ENCODE measurements around the gene ANO7.

ANO7 gene

DNA sequence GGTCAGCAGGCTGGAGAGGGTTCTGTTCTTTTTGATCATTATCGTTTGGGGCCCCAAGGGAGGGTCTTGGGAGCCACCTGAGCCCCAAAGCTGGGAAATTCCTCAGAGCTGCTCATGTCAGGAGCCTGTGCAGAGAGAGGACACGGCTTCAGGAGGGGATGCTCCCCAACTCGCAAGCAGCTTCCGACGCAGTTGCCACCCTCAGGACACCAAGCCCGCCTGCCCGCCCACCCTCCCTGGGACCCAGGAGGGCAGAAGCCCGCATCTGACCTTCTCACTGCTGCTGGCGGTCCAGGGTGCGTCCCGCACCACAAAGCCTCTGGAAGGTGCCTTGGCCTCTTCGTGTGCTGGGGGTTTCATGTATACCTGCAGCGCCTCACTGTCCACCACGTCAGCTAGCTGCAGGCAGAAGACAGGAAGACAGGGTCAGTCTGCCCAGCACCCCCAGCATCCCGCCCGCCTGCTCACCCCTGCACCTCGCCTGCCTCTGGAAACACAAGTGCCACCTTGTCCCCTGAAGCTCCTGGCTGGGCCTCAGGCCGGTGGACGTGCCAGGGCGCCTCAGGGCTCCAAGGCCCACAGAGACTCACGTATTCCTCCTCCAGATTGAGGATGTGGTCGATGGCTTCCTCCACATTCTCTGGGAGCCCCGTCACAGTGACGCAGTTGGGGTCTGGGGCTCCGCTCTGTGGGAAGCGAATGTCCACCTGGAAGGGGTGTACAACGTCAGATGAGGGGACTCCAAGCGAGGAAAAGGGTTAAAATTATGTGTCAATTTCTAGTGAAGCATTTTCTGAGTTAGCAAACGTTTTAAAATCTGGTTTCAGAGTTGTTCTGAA is 41.3 kb downstream of the ANO7 start:
- DNase-seq (ENCODE audit: low spot score) = no peak

DNA sequence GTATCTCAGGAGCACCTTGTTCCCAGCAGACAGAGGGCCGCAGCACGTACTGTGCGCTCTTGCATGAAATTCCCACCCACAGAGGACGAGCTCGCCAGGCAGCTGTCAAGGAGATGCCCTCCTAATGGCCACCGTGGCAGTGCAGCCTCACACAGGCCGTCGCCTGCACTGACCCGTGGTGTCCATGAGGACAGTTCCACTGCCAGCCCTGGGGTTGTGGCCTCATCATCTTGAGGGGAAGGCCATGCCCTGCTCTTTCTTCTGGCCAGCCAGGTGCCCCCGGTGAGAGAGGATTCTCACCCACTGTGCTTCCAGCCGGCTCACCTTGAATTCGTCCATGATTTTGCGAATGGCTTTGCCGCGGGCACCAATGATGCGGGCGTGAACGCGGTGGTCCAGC is 42.0 kb downstream of the ANO7 start:
- no peak for DNase-seq (ENCODE audit: low spot score)

DNA sequence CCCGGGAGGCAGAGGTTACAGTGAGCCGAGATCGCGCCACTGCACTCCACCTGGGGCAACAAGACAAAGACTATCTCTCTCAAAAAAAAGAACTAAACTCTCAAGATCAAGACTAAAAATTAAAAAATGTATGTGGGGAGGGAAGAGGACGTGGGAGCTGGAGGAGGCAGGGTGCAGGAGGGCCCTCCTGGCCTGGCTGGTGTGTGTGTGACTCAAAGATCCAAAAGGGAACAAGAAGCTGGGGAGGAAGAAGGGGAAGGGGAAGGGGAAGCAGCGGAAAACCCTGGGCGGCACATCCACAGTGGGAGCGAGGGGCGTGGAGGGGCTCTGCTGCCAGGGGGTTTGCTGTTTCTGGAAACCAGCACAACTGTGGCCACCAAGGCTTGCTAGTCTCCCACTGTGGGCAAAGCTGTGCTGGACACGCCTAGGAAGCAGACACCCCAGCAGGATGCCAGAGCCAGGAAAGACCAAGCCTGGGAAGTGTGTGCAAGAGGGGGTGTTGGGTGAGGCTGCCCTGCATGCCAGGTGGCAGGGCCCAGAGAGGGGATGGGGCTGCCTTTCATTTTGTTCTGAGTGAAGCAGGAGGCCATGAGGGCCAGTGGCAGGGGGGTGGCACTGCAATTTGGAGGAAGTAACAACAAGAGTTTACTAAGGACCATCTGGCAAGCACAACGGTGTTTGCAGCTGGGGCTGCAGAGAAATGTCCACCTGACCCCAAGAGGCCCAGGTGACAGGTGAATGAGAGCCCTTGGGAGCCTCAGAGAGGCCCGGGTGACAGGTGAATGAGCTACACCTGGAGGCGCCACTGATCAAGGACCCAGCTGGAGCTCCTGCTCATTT is 44.5 kb downstream of the ANO7 start:
- DNase-seq (ENCODE audit: low spot score) = no peak

DNA sequence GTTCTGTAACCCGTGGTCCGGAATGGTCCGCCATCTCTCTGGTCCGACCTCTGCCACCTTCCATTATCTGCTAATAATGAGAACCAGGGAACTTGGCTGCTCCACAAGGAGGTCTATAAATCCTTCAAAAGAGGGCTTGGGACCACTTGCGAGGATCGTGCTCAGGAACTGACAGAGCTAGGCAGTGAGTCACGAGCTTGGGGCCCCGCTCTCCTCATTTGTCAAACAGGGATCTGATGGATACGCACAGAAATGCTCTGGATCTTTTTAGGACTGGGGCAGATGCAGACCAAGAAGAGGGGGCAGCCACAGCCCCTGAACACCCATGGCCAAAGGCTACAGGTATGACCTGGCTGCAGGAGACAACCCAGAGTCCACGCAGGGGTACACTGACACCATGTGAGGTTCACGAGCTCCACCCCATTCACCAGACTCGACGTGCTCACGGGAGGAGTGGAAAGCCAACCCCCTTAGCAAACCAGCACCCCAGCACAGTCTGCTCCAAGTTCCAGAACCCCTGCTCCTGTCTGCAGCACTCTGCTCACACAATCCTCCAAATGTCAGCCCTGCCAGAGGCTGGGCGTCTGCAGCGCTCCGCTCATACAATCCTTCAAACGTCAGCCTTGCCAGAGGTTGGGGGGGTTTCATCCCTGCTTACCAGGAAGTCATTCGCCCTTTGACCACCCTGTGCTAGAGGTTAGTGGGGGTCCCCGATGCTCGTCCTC is 45.8 kb downstream of the ANO7 start:
- DNase-seq (ENCODE audit: low spot score) = no peak

DNA sequence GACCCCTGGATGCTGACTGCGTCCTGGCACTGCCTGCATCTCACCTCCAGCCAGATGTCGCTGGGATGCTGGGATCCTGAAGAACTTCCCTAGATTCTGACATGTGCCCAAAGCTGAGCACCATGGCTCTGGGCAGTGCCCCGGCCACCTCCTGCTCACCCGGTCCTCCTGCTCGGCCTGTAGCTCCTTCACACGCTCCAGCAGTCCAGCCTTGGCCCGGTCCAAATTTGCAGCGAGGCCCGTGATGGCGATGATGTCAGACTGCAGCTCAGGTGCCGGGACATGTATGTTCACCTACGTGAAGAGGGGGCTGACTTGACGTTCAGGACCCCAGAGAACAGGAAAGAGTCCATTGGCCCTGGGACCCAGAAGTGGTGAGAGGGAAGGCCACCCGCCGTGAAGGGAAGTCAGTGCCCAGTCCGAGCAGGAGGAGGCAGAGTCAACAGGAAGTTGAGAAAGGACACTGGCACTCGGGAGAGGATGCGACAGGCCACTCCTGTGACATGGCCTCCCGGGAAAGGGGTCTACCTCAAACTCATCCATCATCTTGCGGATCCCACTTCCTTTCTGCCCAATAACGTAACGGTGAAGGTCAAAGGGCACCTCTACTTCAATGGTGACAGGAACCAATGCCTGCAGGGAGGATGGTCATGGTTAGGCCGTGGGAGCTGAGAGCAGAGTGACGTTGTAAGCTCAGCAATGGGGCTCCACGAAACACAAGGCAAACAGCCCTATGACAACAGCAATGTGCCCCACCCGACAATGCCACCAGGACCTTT is 46.7 kb downstream of the ANO7 start:
- DNase-seq (ENCODE audit: low spot score) = no peak

GRCh38 chr2:241235859-241236593 is 47.5 kb downstream of the ANO7 start:
- no peak for DNase-seq (ENCODE audit: low spot score)

GRCh38 chr2:241237047-241237446 is 48.6 kb downstream of the ANO7 start:
- DNase-seq (ENCODE audit: low spot score) = no peak

- no peak for DNase-seq (ENCODE audit: low spot score)
Observed at GRCh38 chr2:241237949-241238371, 49.5 kb downstream of the ANO7 start.

DNA sequence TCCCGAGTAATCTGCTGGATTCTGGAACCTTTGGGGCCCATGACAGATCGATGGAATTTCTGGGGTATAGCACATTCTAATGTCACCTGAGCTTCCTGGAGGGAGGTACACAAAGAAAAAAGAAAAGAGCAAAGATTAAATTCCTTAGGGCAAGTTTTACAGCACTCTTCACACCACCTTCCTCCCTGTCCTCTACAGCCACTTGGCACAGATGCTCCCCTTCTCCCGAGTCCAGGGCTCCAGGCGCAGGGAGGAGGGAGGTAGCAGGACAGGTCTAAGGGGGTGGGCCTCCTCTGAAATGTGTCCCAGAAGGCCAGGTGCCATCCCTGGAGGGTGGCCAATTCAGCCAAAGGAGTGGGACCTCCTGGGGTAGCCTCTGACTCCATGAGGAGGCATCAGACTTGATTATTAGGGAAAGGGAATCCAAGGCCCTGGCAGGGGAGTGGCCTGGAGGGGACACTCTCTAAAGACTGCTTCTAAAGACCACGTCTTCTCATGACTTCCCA is 50.3 kb downstream of the ANO7 start:
- no peak for DNase-seq (ENCODE audit: low spot score)

GRCh38 chr2:241239552-241240202 is 51.2 kb downstream of the ANO7 start:
- no peak for DNase-seq (ENCODE audit: low spot score)

DNA sequence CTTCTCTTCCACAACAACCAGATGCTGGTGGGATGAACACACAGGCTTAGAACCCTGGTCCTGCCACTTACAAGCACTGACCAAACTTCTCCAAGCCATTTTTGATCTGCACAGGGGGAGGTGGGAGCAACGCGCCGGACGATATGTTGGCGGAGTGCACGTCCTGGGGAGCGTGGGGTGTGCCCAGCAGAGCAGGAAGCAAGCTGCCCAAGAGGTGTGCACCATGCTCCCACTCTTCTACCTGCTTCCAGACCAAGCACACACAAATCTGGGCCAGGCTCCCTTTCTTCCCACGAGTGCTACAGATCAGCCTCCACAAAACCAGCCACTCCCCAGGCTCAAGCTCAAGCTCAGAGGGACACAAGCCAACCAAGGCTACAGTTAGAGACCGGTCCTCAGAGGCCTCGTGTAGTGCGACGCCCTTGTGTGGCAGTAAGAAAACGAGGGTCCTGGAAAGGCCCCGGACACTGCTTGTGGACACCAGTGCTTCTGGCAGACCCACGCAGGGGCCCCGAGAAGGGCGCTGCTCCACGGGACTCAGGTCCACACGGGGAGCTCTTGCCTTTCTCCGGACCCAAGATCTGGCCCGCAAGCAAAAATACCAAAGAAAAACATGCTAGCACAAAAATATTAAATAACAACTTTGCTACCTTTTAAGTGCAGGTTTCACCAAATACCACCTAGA is 52.0 kb downstream of the ANO7 start:
- DNase-seq (ENCODE audit: low spot score) = no peak

GRCh38 chr2:241241669-241242068 is 53.2 kb downstream of the ANO7 start:
- DNase-seq (ENCODE audit: low spot score) = no peak

DNA sequence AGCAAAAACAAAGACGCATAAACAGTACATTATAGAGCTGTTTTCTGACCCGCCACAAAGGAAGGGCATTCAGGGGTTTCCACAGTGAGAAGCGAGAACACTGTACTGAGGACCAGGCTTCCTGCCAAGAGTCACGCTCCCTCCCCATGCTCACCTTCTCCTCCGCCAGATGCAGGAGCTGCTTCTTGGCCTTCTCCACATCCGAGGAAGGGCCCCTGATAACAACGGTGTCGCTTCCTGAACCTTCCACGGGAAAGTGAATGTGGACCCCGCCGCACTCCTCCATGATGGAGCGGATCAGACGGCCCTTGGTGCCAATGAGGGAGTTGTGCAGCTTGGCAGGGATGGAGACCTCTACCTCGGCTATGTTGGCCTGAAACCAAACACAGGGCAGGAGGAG is 53.8 kb downstream of the ANO7 start:
- DNase-seq (ENCODE audit: low spot score) = no peak

GRCh38 chr2:241244368-241244767 is 55.9 kb downstream of the ANO7 start:
- no peak for DNase-seq (ENCODE audit: low spot score)

- no peak for DNase-seq (ENCODE audit: low spot score)
Observed at GRCh38 chr2:241248289-241248688, 59.8 kb downstream of the ANO7 start.

- DNase-seq (ENCODE audit: low spot score) = no peak
Observed at GRCh38 chr2:241248897-241249296, 60.4 kb downstream of the ANO7 start.

GRCh38 chr2:241249654-241250053 is 61.2 kb downstream of the ANO7 start:
- DNase-seq (ENCODE audit: low spot score) = no peak

DNA sequence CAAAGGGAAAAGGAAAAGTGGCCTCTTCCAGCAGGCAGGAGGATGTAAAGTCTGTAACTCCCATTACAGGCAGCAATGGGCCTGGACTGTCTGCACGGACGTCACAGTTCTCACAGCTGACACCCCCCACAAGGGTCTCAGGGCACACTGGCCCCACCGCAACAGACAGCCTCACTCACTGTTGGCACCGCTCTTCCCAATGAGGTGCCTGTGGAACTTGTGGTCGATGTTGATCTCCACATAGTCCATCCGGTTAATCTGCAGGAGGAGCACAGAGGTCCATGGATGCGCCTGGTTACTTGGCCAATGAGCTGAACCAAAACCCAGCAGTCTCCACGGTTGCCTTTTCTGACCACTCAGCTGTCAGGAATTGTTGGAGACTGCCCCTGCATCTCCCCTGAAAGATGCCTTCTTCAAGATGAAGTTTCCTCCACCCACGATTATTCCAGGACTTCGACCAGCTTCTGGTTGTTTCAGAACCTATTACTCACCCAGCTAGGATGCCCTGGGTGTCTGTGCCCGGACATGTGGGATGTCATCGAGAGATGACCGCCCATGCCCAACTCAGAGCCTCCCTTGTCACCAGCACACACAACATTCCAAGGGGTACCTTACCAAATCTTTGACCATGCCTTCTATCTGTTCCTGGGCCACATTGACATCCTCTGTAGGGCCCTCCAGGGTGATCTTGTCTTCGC is 64.5 kb downstream of the ANO7 start:
- DNase-seq (ENCODE audit: low spot score) = no peak

DNA sequence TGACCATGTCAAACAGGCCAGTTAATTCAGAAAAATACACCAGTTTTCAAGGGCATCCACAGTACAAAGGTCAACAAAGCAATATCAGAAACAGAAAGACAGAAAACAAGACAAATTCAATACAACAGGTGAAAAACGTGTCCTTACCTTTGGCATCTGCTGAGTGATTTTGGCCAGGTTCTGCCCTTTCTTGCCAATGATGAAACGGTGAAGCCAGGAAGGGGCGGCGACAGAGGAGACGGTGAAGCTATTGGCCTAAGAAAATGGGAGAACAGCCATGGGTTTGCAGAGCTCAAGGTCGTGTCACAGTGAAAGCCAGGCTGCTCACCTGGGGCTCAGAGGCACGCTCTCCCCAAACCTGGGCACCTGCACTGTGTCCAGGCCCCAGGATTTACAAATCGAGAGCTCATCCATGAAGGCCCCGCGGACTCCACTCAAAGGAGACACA is 66.5 kb downstream of the ANO7 start:
- no peak for DNase-seq (ENCODE audit: low spot score)
